GM12873 (cell line): ENCODE measurements around the gene MCAM.

ENCODE experiments used
- TF ChIP-seq, protein P1 (sequence below): IDR thresholded peaks from 2 replicates; pipeline ENCODE4 v1.5.1; 2012; ENCODE audit warnings: low read depth, mild to moderate bottlenecking, moderate library complexity, low read length, control low read depth; ENCODE audit not compliant: insufficient read depth; ENCODE audit errors: missing control alignments

MCAM gene

DNA sequence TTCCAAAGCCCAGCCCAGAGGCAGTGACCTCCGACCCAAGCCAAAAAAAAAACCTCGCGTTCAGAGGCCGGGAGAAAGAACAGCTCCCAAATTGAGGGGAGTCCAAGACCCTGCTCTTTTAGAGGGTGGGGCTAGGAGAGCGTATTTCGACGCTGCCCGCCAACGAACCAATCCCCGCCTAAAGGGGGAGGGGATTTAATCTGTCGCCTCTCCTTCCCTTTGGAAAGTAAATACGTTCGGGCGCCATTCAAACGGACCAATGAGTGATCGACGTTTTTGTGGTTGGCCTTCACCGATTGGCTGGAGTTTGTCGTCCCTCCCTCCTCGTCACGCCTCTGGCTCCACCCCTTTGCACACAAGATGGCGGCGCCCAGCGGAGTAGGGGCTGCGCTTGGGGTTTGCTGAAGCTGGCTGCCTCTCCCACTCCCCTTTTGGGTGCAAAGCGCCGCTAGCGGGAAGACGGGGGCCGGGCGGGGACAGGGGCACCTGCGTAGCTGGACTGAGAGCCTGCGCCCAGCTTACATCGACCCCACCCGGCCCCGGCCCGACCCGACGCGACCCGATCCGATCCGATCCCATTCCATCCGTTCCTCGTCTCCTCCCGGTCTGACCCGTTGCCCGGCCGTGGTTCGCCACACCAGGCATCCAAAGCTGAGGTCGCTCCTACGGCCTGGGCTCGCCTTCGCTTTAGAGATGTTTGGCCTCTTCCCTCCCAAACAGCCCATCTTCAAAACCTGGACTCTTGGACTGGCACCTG is 17.4 kb upstream of the MCAM start, which contains the start of gene RNF26:
RNF26 (plus strand) TSS at position 354 of the 757 bp plus-strand sequence. CDS start 596 bp downstream, outside the sequence.
- TF ChIP-seq, protein P1, sequence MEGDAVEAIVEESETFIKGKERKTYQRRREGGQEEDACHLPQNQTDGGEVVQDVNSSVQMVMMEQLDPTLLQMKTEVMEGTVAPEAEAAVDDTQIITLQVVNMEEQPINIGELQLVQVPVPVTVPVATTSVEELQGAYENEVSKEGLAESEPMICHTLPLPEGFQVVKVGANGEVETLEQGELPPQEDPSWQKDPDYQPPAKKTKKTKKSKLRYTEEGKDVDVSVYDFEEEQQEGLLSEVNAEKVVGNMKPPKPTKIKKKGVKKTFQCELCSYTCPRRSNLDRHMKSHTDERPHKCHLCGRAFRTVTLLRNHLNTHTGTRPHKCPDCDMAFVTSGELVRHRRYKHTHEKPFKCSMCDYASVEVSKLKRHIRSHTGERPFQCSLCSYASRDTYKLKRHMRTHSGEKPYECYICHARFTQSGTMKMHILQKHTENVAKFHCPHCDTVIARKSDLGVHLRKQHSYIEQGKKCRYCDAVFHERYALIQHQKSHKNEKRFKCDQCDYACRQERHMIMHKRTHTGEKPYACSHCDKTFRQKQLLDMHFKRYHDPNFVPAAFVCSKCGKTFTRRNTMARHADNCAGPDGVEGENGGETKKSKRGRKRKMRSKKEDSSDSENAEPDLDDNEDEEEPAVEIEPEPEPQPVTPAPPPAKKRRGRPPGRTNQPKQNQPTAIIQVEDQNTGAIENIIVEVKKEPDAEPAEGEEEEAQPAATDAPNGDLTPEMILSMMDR = no peak

DNA sequence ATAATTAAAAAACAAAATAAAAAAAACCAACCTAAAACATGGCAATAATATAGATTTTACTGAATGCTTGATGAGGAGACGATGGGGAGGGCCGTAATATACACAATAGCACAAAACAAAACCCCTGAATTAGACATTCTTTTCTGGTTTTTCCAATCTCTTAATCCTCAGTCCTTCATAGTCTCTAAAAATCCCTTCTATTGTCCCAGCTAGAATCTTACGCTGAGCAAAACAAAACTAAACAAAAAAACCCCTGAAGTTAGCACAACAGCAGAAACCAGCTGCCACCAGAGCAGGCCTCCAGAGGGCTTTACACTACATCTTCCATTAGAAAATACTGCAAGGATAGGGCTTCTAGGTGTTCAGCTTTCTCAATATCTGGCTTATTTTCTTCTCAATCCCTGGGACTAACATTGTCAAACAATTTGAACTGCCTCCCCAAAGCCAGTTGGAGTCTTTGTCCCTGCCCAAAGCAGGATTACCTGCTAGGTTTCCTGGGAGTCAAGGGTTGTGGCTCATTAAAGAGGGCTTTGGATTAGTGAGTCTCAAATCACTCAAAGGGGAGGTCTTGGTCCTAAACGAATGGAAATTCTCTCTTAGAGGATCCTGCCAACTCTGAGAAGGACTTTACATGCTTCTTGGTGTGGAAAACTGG is 15.3 kb upstream of the MCAM start:
- TF ChIP-seq, protein P1 = no peak

DNA sequence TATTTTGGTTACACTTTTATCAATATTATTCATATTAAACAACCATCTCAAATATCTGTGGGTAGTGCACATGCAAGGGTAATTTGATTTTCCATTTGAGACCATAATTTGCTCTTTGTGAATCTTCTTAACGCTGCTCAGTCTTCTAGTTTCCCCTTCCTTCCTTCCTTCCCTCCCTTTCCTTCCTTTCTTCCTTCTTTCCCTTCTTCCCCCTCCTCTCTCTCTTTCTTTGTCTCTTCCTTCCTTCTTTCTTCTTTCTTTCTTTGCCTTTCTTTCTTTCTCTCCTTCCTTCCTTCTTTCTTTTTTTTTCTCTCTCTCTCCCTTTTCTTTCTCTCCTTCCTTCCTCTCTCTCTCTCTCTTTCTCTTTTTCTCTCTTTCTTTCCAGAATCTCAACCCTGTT is 13.3 kb upstream of the MCAM start:
- TF ChIP-seq, protein P1 = no peak

DNA sequence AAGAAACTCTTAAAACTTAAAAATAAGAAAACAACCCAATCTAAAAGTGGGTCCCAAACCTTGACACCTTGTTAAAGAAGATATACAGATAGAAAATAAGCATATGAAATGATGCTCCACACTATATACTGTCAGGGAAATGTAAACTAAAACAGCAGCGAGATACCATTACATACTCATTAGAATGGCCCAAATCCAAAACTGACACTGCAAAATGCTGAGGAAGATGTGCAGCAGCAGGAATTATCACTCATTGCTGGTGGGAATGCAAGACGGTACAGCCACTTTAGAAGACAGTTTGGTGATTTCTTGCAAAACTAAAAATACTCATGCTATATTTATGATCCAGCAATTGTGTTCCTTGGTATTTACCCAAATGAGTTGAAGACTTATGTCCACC is 12.4 kb upstream of the MCAM start:
- TF ChIP-seq, protein P1 = no peak

DNA sequence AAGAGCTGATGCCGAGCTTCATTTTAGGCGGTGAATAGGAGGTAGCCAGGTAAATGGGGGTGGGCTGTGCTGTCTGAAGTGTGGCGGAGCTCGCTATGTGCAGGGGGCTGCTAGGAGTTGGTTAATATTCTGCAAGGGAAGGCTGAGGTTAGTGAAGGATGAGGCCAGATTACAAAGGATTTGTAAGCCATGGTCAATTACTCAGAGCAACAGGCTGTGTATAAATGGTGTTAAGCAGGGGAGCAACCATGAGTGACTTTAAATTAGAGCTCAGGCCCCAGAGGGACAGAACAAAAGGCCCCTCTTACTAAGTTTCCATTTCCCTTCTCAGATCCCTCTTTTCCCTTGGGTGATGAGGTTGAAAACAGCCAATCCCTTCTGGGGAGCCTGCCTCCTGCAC is 7.3 kb upstream of the MCAM start:
- TF ChIP-seq, protein P1 = no peak

DNA sequence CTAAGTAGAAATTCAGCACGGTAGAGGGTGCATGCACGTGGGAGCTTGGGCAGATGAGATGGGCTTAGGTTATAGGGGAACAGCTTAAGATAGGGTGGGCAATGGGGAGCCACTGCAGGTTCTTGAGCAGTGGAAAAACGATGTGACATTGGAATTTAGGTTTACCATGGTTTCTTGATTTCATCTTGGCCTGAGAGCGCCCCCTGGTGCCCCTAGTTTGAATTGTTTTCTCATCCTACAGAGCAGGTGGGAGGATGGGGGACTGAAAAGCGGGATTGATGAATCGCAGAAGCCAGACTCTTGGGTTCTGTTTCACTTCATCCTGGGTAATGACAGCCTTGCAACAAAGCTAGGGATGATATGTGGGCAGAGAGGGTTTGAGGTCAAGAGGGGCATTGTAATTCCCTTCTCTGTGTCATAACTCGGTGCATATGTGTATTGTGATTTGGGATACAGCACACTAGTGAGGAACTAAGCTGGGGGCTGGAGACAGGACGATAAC is 6.7 kb upstream of the MCAM start:
- TF ChIP-seq, protein P1 = peak; percentile 81

DNA sequence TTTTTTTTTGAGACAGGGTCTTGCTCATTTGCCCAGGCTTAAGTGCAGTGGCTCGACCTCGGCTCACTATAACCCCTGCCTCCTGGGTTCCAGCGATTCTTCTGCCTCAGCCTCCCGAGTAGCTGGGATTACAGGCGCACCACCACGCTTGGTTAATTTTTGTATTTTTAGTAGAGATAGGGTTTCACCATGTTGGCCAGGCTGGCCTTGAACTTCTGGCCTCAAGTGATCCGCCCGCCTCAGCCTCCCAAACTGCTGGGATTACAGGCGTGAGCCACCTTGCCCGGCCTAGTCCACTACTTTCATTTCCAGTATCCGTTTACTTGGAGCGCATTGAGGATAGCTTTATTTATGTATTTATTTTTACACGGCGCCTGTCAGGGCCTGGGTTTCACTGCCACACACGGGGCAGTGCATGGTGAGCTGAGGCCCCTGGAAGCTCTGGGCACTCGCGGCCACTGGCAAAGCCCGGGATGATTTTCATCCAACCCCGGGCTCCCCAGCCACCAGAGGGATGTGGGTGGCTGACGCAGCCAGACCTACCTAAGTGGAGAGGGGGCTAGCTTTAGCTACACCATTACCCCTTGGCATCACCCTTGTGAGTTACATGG is 6.1 kb upstream of the MCAM start:
- TF ChIP-seq, protein P1 = no peak
